ENCODE data around the gene CRY1. TPM values are rescaled to one million over a fixed set of nuclear protein-coding genes. Genes with fewer than 3 reads are reported as not detected.

CRY1 gene
- total RNA-seq, 6 experiments from 2014 or later = 7.5 to 12.5 (median 10.6) TPM

- Histone ChIP-seq H3K9me3 (no peaks in the 10 kb centered on the region), H3K27me3 (no peaks in the 10 kb centered on the region), H3K4me3 (no peak overlapping the region), H3K27ac (no peak overlapping the region), H3K36me3 (no peaks in the 10 kb centered on the region), H3K4me1 (peaks cover 0 to 23% (median 12%) of the 10 kb centered on the region in 4 donors)
- WGBS (ENCODE audit: insufficient coverage, low coverage, low lambda C conversion rate, missing lambda C conversion rate) = 86% methylated on average over 1 of the region's 1 CpG
- no peak for ATAC-seq
- TF ChIP-seq CTCF (IDR thresholded peaks at IDR 0.05) (no peak), POLR2A (IDR thresholded peaks at IDR 0.05) (no peak)
- DNase-seq = no peak
- intact Hi-C loops (cut with DNase I) = no loop called here
These were observed 67.7 kb downstream of the CRY1 start for GRCh38 chr12:107025671-107026070.

- Histone ChIP-seq H3K9me3 (no peaks in the 10 kb centered on the region), H3K4me3 (no peak overlapping the region), H3K27me3 (no peaks in the 10 kb centered on the region), H3K4me1 (no peaks in the 10 kb centered on the region), H3K36me3 (no peaks in the 10 kb centered on the region), H3K27ac (no peak overlapping the region)
- WGBS (ENCODE audit: insufficient coverage, low coverage, low lambda C conversion rate, missing lambda C conversion rate) = 50% methylated on average over 1 of the region's 2 CpGs
- ATAC-seq (no peak), DNase-seq (no peak)
- intact Hi-C loops (cut with DNase I) = no loop called here
- TF ChIP-seq POLR2A (IDR thresholded peaks at IDR 0.05) = no peak
- TF ChIP-seq CTCF (IDR thresholded peaks at IDR 0.05) = no peak
These were observed 73.8 kb downstream of the CRY1 start for GRCh38 chr12:107019546-107019945.

- H3K36me3 ChIP-seq = no peaks in the 10 kb centered on the region
- no peaks in the 10 kb centered on the region for H3K4me1 ChIP-seq
- H3K27me3 ChIP-seq = no peaks in the 10 kb centered on the region
- 95% methylated on average over 4 of the region's 4 CpGs for WGBS (ENCODE audit: insufficient coverage, low coverage, low lambda C conversion rate, missing lambda C conversion rate)
- intact Hi-C loops (cut with DNase I) = no loop called here
- no peak for ATAC-seq
- H3K9me3 ChIP-seq = no peaks in the 10 kb centered on the region
- no peak for DNase-seq
- TF ChIP-seq POLR2A (IDR thresholded peaks at IDR 0.05) (no peak), CTCF (IDR thresholded peaks at IDR 0.05) (no peak)
- H3K4me3 ChIP-seq = no peak overlapping the region
- H3K27ac ChIP-seq = no peak overlapping the region
These were observed 76.3 kb downstream of the CRY1 start for GRCh38 chr12:107017042-107017441.

GRCh38 chr12:107014055-107014454 is 79.3 kb downstream of the CRY1 start:
- ATAC-seq (peak; percentile 93 to 100 (median 96)), DNase-seq (peak in 1 of 3 donors; percentile 48)
- TF ChIP-seq POLR2A (IDR thresholded peaks at IDR 0.05) (no peak), CTCF (IDR thresholded peaks at IDR 0.05) (peak; percentile 42 to 62 (median 48))
- no peak overlapping the region for H3K27ac ChIP-seq
- no peaks in the 10 kb centered on the region for H3K4me1 ChIP-seq
- H3K9me3 ChIP-seq = no peaks in the 10 kb centered on the region
- H3K4me3 ChIP-seq = no peak overlapping the region
- H3K27me3 ChIP-seq = no peaks in the 10 kb centered on the region
- WGBS (ENCODE audit: insufficient coverage, low coverage, low lambda C conversion rate, missing lambda C conversion rate) = 42% methylated on average over 3 of the region's 3 CpGs
- no peaks in the 10 kb centered on the region for H3K36me3 ChIP-seq
- intact Hi-C loops (cut with DNase I) = no loop called here
